ENCODE data around the gene SYT6.
"Not testable (repeated sequence)": the region's sequence is repeated elsewhere in the genome, so short reads cannot be mapped to it uniquely, and the experiment has no call there.

Gene SYT6

GRCh38 chr1:114090738-114091505 is 62.7 kb downstream of the SYT6 start:
- DNase-seq = no peak

GRCh38 chr1:114089502-114090138 is 64.0 kb downstream of the SYT6 start:
- DNase-seq = no peak

GRCh38 chr1:114088392-114089299 is 65.0 kb downstream of the SYT6 start:
- DNase-seq = no peak

- DNase-seq = no peak
Measured at GRCh38 chr1:114087495-114087894, 66.2 kb downstream of the SYT6 start.

GRCh38 chr1:114086601-114087368 is 66.9 kb downstream of the SYT6 start:
- no peak for DNase-seq

GRCh38 chr1:114082867-114083585 is 70.6 kb downstream of the SYT6 start:
- DNase-seq = no peak

- DNase-seq = no peak
Measured at GRCh38 chr1:114082304-114082630, 71.4 kb downstream of the SYT6 start.

- no peak for DNase-seq
Measured at GRCh38 chr1:114081437-114082303, 72.0 kb downstream of the SYT6 start.

- no peak for DNase-seq
Measured at GRCh38 chr1:114080511-114081436, 72.9 kb downstream of the SYT6 start.

GRCh38 chr1:114079596-114080190 is 74.0 kb downstream of the SYT6 start:
- no peak for DNase-seq

- DNase-seq = no peak
Measured at GRCh38 chr1:114078116-114078515, 75.6 kb downstream of the SYT6 start.

- no peak for DNase-seq
Measured at GRCh38 chr1:114077188-114077587, 76.5 kb downstream of the SYT6 start.

- DNase-seq = no peak
Measured at GRCh38 chr1:114076308-114076707, 77.4 kb downstream of the SYT6 start.

- DNase-seq = no peak
Measured at GRCh38 chr1:114075546-114076242, 78.0 kb downstream of the SYT6 start.

GRCh38 chr1:114075105-114075504 is 78.6 kb downstream of the SYT6 start:
- DNase-seq = no peak

- DNase-seq = no peak
Measured at GRCh38 chr1:114072246-114072645, 81.4 kb downstream of the SYT6 start.

- DNase-seq = not testable (repeated sequence)
Measured at GRCh38 chr1:114069762-114070161, 83.9 kb downstream of the SYT6 start.

GRCh38 chr1:114068684-114069083 is 85.0 kb downstream of the SYT6 start:
- DNase-seq = not testable (repeated sequence)

GRCh38 chr1:114065671-114066070 is 88.0 kb downstream of the SYT6 start:
- DNase-seq = not testable (repeated sequence)
